Renal cortex interstitium (tissue), 11 donors: ENCODE measurements around the gene ABCA7. TPM values are rescaled to one million over a fixed set of nuclear protein-coding genes. Genes with fewer than 3 reads are reported as not detected.
A peak's percentile ranks its signal among the peaks of the same experiment; 100 is the strongest.

Experiments
- DNase-seq, 11 donors: peaks; one replicate each; pipeline ENCODE4 v3.0.0-alpha.2; 2013; ENCODE audit warnings: low read depth in 9 of 11, low spot score in 4 of 11; ENCODE audit errors: extremely low read depth in 1 of 11
- polyA plus RNA-seq, 3 donors: library from polyadenylated mRNA; unstranded; fragments of 120-200 nt; gene quantifications; one replicate each; pipeline ENCODE4 v1.2.1, GENCODE V29; 2013; ENCODE audit not compliant: insufficient read length in 3 of 3

The ABCA7 gene
- polyA plus RNA-seq, 3 donors = 7.2 to 10.1 (median 8.2) TPM

- no peak for DNase-seq
Measured at GRCh38 chr19:1091544-1092175, 51.8 kb downstream of the ABCA7 start.

DNA sequence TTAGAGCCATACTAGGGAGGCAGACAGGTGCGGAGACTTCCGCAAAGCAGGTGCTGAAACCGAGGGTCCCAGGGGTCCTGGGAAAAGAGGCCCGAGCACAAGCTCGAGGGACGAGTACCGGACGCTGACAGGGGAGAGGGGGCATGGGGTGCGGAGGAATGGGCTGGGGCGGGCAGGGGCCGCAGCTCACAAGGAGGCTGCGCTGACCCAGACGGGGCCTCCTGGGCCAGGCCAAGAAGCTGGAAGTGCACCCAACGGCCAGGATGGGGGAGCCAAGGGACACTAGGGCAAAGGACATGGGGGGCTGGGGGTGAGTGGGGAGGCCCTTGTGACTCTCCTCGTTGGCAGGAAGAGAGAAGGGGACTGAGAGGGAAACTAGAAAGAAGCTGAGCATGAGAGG is 53.4 kb downstream of the ABCA7 start:
- DNase-seq = no peak

DNA sequence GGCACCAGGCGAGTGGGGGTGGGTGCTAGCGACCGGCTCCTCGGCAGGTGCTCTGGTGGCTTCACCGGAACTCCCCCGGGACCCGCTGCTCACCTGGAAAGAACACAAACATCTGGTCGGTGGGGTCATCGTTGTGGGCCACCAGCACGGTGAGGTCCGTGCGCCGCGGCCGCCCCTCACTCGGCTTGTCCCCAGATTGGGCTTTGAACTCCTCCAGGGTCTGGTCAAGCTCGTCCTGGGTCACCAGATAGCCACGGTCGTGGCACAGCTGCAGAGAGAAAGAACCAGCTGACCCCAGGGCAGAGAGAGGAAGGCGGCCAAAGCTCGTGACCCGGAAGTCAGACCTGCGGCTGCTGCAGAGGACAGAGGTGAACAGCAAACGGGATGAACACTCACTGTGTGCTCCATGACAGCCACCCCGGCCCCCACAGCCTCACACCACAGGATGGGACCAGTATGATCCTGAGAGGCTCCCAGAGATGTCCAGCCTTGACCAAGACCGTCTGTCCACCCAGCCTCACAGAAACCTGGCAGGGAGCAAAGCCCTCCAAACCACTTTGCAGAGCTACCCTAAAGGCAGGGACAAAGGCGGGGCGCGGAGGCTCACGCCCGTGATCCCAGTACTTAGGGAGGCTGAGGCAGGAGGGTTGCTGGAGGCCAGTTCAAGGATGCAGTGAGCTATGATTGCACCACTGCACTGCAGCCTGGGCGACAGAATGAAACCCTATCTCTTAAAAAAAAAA is 54.1 kb downstream of the ABCA7 start:
- DNase-seq = no peak

GRCh38 chr19:1094655-1094977 is 54.7 kb downstream of the ABCA7 start:
- DNase-seq = no peak

DNA sequence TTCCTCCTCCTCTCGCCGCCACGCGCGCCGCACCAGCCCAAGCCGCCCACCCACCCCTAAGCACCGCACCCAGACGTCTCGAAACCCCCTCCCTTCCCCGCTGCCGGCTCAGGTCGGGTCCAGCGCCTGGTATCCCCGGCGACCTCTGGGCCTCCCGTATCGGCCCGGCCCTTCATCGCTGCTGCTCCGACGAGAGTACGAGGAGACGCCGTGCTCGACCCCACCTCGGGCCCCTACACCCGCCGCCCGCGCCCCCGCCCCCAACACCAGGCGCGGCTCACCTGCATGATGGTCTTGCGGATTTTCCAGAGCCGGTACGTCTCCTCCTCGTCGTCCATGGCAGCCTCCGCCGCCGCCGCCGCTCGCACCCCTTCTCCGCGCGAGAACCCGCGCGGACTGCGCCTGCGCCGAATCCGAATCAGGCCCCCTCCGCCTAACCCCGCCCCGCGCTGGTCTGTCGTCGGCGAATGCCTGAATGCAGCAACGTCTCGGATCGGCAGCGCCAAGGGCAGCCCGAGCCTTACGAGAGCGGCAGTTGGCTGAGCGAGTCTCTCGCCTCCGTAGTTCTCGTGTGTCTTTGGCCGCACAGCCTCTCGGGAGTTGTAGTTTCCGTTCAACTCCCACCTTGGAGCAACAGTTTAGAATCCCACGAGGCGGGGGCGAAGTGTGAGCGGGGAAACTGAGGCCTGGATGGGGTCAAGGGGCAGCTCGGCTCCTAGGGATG is 55.2 kb downstream of the ABCA7 start, which contains the start of gene POLR2E:
POLR2E (minus strand) TSS at position 398 of the 724 bp plus-strand sequence; CDS start at position 338, 60 bp downstream.
- DNase-seq = peak; percentile 91 to 97 (median 96)

DNA sequence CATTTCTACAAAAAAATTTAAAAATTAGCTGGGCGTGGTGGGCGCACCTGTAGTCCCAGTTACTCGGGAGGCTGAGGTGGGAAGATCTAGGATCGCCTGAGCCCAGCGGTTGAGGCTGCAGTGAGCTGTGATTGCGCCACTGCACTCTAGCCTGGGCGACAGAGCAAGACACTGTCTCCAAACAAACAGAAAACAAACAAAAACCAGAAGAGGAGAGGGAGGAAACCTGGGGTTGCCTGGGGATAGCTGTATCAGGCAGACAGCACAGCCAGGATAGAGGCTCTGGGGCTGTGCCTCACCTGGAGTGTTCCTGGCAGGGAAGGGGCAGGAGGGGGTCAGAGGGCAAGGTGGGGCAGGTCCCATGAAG is 57.9 kb downstream of the ABCA7 start:
- DNase-seq = no peak

- no peak for DNase-seq
Measured at GRCh38 chr19:1098177-1099051, 58.5 kb downstream of the ABCA7 start.

- DNase-seq = no peak
Measured at GRCh38 chr19:1101337-1101698, 61.4 kb downstream of the ABCA7 start.

DNA sequence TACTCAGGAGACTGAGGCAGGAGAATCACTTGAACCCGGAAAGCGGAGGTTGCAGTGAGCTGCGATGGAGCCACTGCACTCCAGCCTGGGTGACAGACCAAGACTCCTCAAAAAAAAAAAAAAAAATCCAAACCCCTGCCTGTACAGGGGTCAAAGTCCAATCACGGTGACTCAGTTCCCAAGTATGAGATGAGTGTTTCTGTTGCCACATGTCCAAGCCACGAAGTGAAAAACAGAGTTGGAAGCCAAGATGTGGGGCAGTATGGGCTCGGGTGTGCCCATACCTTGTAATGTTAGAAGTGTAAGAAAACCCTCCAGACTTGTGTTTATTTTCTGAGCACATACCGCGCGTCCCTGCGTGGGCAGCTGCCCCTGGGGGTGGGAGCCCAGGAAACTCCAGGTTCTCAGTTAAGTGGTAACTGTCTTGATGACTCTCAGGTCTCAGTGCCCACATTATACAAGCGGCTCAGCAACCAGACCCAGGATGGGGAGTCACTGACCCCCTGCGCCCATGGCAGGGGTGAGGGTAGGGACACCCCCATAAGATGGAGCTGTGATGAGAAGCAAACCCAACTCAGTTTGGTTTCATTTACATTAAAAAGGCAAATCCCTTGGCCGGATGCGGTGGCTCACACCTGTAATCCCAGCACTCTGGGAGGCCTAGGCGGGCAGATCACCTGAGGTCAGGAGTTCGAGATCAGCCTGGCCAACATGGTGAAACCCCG is 62.7 kb downstream of the ABCA7 start:
- DNase-seq = peak in 1 of 11 donors; percentile 18

DNA sequence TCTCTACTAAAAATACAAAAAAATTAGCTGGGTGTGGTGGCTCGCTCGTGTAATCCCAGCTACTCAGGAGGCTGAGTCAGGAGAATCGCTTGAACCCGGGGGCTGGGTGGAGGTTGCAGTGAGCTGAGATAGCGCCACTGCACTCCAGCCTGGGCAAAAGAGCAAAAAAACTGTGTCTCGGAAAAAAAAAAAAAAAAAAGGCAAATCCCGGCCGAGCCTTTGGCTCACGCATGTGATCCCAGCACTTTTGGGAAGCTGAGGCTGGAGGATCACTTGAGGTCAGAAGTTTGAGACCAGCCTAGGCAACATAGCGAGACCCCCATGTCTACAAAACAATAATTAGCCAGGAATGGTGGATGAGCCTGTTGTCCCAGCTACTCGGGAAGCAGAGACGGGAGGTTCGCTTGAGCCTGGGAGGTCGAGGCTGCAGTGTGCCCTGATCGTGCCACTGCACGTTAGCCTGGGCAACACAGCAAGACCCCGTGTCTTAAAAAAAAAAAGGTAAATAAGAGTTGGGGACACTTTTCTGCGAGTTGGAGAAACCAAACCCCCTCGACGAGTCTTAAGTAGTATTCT is 63.3 kb downstream of the ABCA7 start:
- DNase-seq = no peak

- DNase-seq = peak; percentile 97 to 100 (median 99)
Measured at GRCh38 chr19:1103708-1104310, 63.9 kb downstream of the ABCA7 start, which contains the start of gene GPX4. TSS of gene GPX4 (plus strand) at chr19:1103994. CDS start at chr19:1104044, 50 bp downstream.

GRCh38 chr19:1104311-1105007 is 64.6 kb downstream of the ABCA7 start:
- peak in 6 of 11 donors; percentile 51 to 72 (median 62) for DNase-seq

DNA sequence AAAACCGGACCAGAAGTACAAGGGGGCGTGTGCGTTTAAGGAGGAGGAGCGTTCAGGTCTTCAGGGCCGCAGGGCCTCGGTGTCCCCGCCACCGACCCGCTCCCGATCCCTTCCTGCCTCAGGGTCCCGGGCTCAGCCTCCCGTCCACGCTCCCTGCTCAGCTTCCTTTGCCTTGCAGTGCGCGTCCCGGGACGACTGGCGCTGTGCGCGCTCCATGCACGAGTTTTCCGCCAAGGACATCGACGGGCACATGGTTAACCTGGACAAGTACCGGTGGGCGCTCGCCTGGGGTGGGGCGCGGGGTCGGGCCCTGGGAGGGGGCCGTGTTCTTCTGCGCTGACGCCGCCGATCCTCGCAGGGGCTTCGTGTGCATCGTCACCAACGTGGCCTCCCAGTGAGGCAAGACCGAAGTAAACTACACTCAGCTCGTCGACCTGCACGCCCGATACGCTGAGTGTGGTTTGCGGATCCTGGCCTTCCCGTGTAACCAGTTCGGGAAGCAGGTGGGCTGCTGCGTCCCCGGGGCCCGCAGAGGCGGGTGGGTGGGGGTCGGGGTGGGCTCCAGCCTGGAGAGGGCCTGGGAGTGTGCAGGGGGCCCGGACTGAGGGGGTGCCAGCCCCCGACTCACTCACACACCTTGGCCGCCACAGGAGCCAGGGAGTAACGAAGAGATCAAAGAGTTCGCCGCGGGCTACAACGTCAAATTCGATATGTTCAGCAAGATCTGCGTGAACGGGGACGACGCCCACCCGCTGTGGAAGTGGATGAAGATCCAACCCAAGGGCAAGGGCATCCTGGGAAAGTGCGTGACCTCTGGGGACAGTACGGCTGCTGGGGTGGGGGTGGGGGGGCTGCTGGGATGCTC is 65.3 kb downstream of the ABCA7 start:
- DNase-seq = peak in 2 of 11 donors; percentile 31 to 51

- DNase-seq = no peak
Measured at GRCh38 chr19:1105873-1106840, 66.2 kb downstream of the ABCA7 start.
